HCT116 (cell line): Measurements from ENCODE around the gene DOCK9. TPM values are rescaled to one million over a fixed set of nuclear protein-coding genes. Genes with fewer than 3 reads are reported as not detected.

Experiments used
- ATAC-seq: fragments of 200-7000 bp; cut with Tn5 transposase; 2 replicates; pipeline ENCODE4 v1.9.1; 2020; ENCODE audit warnings: mild to moderate bottlenecking, moderate library complexity
- BruUV-seq: library from RNA; stranded (reverse); fragments of 400-500 nt; replicated peaks from 2 replicates; lab custom pipeline; 2021; lab: Mats Ljungman, UMichigan
- CTCF ChIA-PET: fragments of 300-600 bp; sonication (Branson Sonifier 250); formaldehyde crosslinking; loops from one replicate; lab custom pipeline; 2021; ENCODE audit warnings: antibody characterized with exemption; lab: Charles Lee
- POLR2A ChIA-PET: fragments of 300-600, 350-600 bp; sonication (Branson Sonifier 250); formaldehyde crosslinking; loops from one replicate; lab custom pipeline; 2021; ENCODE audit warnings: antibody characterized with exemption; lab: Charles Lee
- RAD21 ChIA-PET, 2 experiments: fragments of 300-600 bp; sonication (Branson Sonifier 250); formaldehyde crosslinking; loops; one replicate each; lab custom pipeline; 2023; ENCODE audit warnings: low total read pairs in 2 of 2; ENCODE audit not compliant: uncharacterized antibody in 2 of 2, unreplicated experiment in 2 of 2, low non-redundant PET in 1 of 2; lab: Charles Lee
- DNase-seq: peaks from one replicate; pipeline ENCODE4 v3.0.0-alpha.2; 2010; ENCODE audit warnings: low read depth, low spot score
- H2AFZ ChIP-seq: fragments of 200-600 bp; shearing (Covaris generic), sonication (generic); 2 replicates; pipeline ENCODE4 v1.6.1; 2017; ENCODE audit warnings: low read depth, mixed run types, mixed read lengths, antibody characterized with exemption, low read length; ENCODE audit not compliant: poor library complexity, severe bottlenecking
- H3K27ac ChIP-seq: 2 replicates; pipeline ENCODE4 v1.5.1; 2012; ENCODE audit warnings: low read depth, low read length
- H3K27me3 ChIP-seq: fragments of 200-600 bp; sonication (generic); 2 replicates; pipeline ENCODE4 v1.6.1; 2016; ENCODE audit warnings: mixed run types, low read length, mixed read lengths; ENCODE audit not compliant: insufficient read depth
- H3K36me3 ChIP-seq, 2 experiments: fragments of 200-500 bp in 1 of 2; fragments of 200-600 bp in 1 of 2; sonication (Bioruptor generic) in 1 of 2; sonication (generic) in 1 of 2; 2 replicates each; pipeline versions ENCODE4 v1.5.1 to v1.6.1; 2014 to 2016; ENCODE audit warnings: low read length in 2 of 2, inconsistent platforms in 1 of 2, mixed read lengths in 1 of 2, mixed run types in 1 of 2; ENCODE audit not compliant: insufficient read depth in 2 of 2, control insufficient read depth in 1 of 2
- H3K4me1 ChIP-seq, 2 experiments: fragments of 200-600 bp in 1 of 2; sonication (generic) in 1 of 2; 2 replicates each; pipeline versions ENCODE4 v1.5.1 to v1.6.1; 2012 to 2017; ENCODE audit warnings: low read length in 2 of 2, inconsistent platforms in 1 of 2, mild to moderate bottlenecking in 1 of 2, mixed read lengths in 1 of 2, mixed run types in 1 of 2, moderate library complexity in 1 of 2; ENCODE audit not compliant: insufficient read depth in 2 of 2, control insufficient read depth in 1 of 2
- H3K4me2 ChIP-seq: fragments of 200-600 bp; sonication (generic); 2 replicates; pipeline ENCODE4 v1.6.1; 2017; ENCODE audit warnings: mixed run types, low read length, mixed read lengths
- H3K4me3 ChIP-seq, 2 experiments: fragments of 200-600 bp in 1 of 2; sonication (generic) in 1 of 2; replicated peaks in 1 of 2; 2 replicates each; pipeline ENCODE4 v1.5.1; 2011 to 2016; ENCODE audit warnings: low read length in 2 of 2, control low read depth in 1 of 2, low read depth in 1 of 2, mild to moderate bottlenecking in 1 of 2, mixed read lengths in 1 of 2, mixed run types in 1 of 2
- H3K79me2 ChIP-seq: fragments of 200-600 bp; sonication (generic); 2 replicates; pipeline ENCODE4 v1.6.1; 2017; ENCODE audit warnings: mild to moderate bottlenecking, mixed run types, low read length, moderate library complexity, mixed read lengths; ENCODE audit not compliant: insufficient read depth
- H3K9ac ChIP-seq: fragments of 200-600 bp; sonication (generic); 2 replicates; pipeline ENCODE4 v1.6.1; 2016; ENCODE audit warnings: low read length, mixed read lengths
- H3K9me2 ChIP-seq: fragments of 200-600 bp; sonication (generic), shearing (Covaris generic); 2 replicates; pipeline ENCODE4 v1.6.1; 2017; ENCODE audit warnings: mixed run types, mild to moderate bottlenecking, moderate library complexity; ENCODE audit not compliant: insufficient read depth
- H3K9me3 ChIP-seq, 2 experiments: fragments of 200-500 bp in 1 of 2; fragments of 200-600 bp in 1 of 2; sonication (Bioruptor generic) in 1 of 2; sonication (generic) in 1 of 2; 2 replicates each; pipeline ENCODE4 v1.6.1; 2014 to 2017; ENCODE audit warnings: low read length in 2 of 2, mixed read lengths in 2 of 2, inconsistent platforms in 1 of 2, low read depth in 1 of 2, mild to moderate bottlenecking in 1 of 2, mixed run types in 1 of 2, moderate library complexity in 1 of 2; ENCODE audit not compliant: control insufficient read depth in 1 of 2, insufficient read depth in 1 of 2
- H4K20me1 ChIP-seq: fragments of 200-600 bp; sonication (generic), shearing (Covaris generic); 2 replicates; pipeline ENCODE4 v1.6.1; 2017; ENCODE audit warnings: mixed run types, mild to moderate bottlenecking, moderate library complexity; ENCODE audit not compliant: insufficient read depth
- CBX3 ChIP-seq: IDR thresholded peaks from 2 replicates; pipeline ENCODE4 v1.6.1; 2012; ENCODE audit warnings: low read depth
- CEBPB ChIP-seq: IDR thresholded peaks from 2 replicates; pipeline ENCODE4 v1.6.1; 2012; ENCODE audit warnings: low read depth
- EGR1 ChIP-seq: IDR thresholded peaks from 2 replicates; pipeline ENCODE4 v1.6.1; 2012; ENCODE audit warnings: low read depth
- RAD21 ChIP-seq: IDR thresholded peaks from 2 replicates; pipeline ENCODE4 v1.6.1; 2012; ENCODE audit warnings: low read depth, mild to moderate bottlenecking
- REST ChIP-seq: IDR thresholded peaks from 2 replicates; pipeline ENCODE4 v1.6.1; 2012; ENCODE audit warnings: low read depth
- SRF ChIP-seq: IDR thresholded peaks from 2 replicates; pipeline ENCODE4 v1.6.1; 2012; ENCODE audit warnings: low read depth
- YY1 ChIP-seq: IDR thresholded peaks from 2 replicates; pipeline ENCODE4 v1.6.1; 2011; ENCODE audit warnings: low read length, low read depth, moderate library complexity, mild to moderate bottlenecking; ENCODE audit not compliant: insufficient replicate concordance; ENCODE audit errors: extremely low read depth
- ZFX ChIP-seq: fragments of 450-650 bp; IDR thresholded peaks from 2 replicates; pipeline ENCODE4 v1.6.1; 2017
- ZNF274 ChIP-seq: fragments of 200-500 bp; sonication (Bioruptor generic); IDR thresholded peaks from 2 replicates; pipeline ENCODE4 v1.6.1; 2014; ENCODE audit warnings: mild to moderate bottlenecking, low read depth, low read length, inconsistent platforms
- intact Hi-C: fragments of 100-400 bp; cut with micrococcal nuclease; formaldehyde crosslinking; loops from 2 replicates; pipeline ENCODE4 v1.10.0; 2022
- total RNA-seq: library from RNA; stranded (reverse); gene quantifications from one replicate; pipeline ENCODE4 v1.2.1, GENCODE V29; 2021; ENCODE audit not compliant: unreplicated experiment
- TF ChIP-seq, protein P1 (sequence below), 3 experiments: fragments of 200-600 bp in 1 of 3; sonication (generic) in 1 of 3; IDR thresholded peaks in 2 of 3; conservative IDR thresholded peaks in 1 of 3; 2 replicates each; pipeline ENCODE4 v1.5.1; 2012 to 2017; ENCODE audit warnings: low read depth in 2 of 3, low read length in 2 of 3, antibody characterized with exemption in 1 of 3, borderline replicate concordance in 1 of 3, control low read depth in 1 of 3, mild to moderate bottlenecking in 1 of 3, mixed read lengths in 1 of 3, mixed run types in 1 of 3, moderate library complexity in 1 of 3; ENCODE audit not compliant: insufficient read depth in 1 of 3
- TF ChIP-seq, protein P2 (sequence below): IDR thresholded peaks from 2 replicates; pipeline ENCODE4 v1.6.1; 2012

Gene DOCK9
- total RNA-seq, 1 experiment from 2014 or later, result 58.8 TPM

- CTCF ChIA-PET, result no interaction called here
- BruUV-seq, result no TSS peak
- POLR2A ChIA-PET, result no interaction called here
Observed at GRCh38 chr13:98873377-98874028, 104.4 kb downstream of the DOCK9 start.

GRCh38 chr13:98871727-98872126, 106.1 kb downstream of the DOCK9 start:
- Histone ChIP-seq H4K20me1 (no peaks in the 10 kb centered on the region), H3K9me3 (peaks cover 4 to 7% of the 10 kb centered on the region in 2 experiments; a peak in 2 of 4 replicates), H3K4me2 (no peak overlapping the region), H3K36me3 (peaks cover 0 to 7% of the 10 kb centered on the region in 2 experiments; a peak in 1 of 4 replicates), H3K27me3 (no peaks in the 10 kb centered on the region), H3K79me2 (no peaks in the 10 kb centered on the region), H3K9me2 (no peaks in the 10 kb centered on the region), H3K4me1 (no peaks in the 10 kb centered on the region), H3K9ac (no peak overlapping the region), H2AFZ (no peak overlapping the region), H3K27ac (no peak overlapping the region), H3K4me3 (no peak overlapping the region)
- no TSS peak for BruUV-seq
- no peak for ATAC-seq
- POLR2A ChIA-PET, result no interaction called here
- intact Hi-C loops, result no loop called here
- CTCF ChIA-PET, result no interaction called here
- RAD21 ChIA-PET, result interaction anchor here in 1 of 2 experiments (0.6 kb wide), 1 partner anchor 160 kb away, joined by 3 read pairs; no protein-coding TSS in a partner anchor
- no peak for DNase-seq
- TF ChIP-seq REST (no peak), SRF (no peak), CEBPB (no peak), ZNF274 (no peak), RAD21 (no peak), YY1 (no peak), CBX3 (no peak), EGR1 (no peak)
- TF ChIP-seq, protein P1, sequence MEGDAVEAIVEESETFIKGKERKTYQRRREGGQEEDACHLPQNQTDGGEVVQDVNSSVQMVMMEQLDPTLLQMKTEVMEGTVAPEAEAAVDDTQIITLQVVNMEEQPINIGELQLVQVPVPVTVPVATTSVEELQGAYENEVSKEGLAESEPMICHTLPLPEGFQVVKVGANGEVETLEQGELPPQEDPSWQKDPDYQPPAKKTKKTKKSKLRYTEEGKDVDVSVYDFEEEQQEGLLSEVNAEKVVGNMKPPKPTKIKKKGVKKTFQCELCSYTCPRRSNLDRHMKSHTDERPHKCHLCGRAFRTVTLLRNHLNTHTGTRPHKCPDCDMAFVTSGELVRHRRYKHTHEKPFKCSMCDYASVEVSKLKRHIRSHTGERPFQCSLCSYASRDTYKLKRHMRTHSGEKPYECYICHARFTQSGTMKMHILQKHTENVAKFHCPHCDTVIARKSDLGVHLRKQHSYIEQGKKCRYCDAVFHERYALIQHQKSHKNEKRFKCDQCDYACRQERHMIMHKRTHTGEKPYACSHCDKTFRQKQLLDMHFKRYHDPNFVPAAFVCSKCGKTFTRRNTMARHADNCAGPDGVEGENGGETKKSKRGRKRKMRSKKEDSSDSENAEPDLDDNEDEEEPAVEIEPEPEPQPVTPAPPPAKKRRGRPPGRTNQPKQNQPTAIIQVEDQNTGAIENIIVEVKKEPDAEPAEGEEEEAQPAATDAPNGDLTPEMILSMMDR (IDR thresholded peaks at IDR 0.05 in 2 of 3, conservative IDR thresholded peaks at IDR 0.05 in 1 of 3; ENCODE audit: borderline replicate concordance in 1 of 3, insufficient read depth in 1 of 3, low read depth in 2 of 3, low read length in 2 of 3), result no peak
- TF ChIP-seq, protein P2, sequence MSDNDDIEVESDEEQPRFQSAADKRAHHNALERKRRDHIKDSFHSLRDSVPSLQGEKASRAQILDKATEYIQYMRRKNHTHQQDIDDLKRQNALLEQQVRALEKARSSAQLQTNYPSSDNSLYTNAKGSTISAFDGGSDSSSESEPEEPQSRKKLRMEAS, result no peak

More at GRCh38 chr13:98873377-98874028, 104.4 kb downstream of the DOCK9 start:
- DNase-seq (no peak), ATAC-seq (peak; percentile 42; the same call in 1 of the 2 replicates)
- Histone ChIP-seq H3K4me1 (no peaks in the 10 kb centered on the region), H3K36me3 (peaks cover 0 to 7% of the 10 kb centered on the region in 2 experiments; a peak in 1 of 4 replicates), H4K20me1 (no peaks in the 10 kb centered on the region), H3K9ac (no peak overlapping the region), H2AFZ (no peak overlapping the region), H3K9me2 (no peaks in the 10 kb centered on the region), H3K4me3 (no peak overlapping the region), H3K4me2 (no peak overlapping the region), H3K79me2 (no peaks in the 10 kb centered on the region), H3K27ac (no peak overlapping the region), H3K9me3 (peaks cover 4 to 7% of the 10 kb centered on the region in 2 experiments; a peak in 2 of 4 replicates), H3K27me3 (no peaks in the 10 kb centered on the region)
- TF ChIP-seq ZFX (no peak), CBX3 (peak; percentile 26; the same call in 1 of the 2 replicates)
- intact Hi-C loops, result no loop called here
- RAD21 ChIA-PET, result no interaction called here
